Thyroid gland (tissue), 4 donors: Measurements from ENCODE around the gene SNX2. TPM values are rescaled to one million over a fixed set of nuclear protein-coding genes. Genes with fewer than 3 reads are reported as not detected.

Experiments used
- DNase-seq, 2 donors: peaks; one replicate each; pipeline ENCODE4 v3.0.0-alpha.2; 2019
- H3K27ac ChIP-seq, 3 donors: fragments of 200-600 bp; sonication (generic); 1 replicate in 2 of 3; 2 replicates in 1 of 3; pipeline ENCODE4 v1.5.1; 2016 to 2019; ENCODE audit warnings: mild to moderate bottlenecking in 1 of 3, moderate library complexity in 1 of 3
- H3K27me3 ChIP-seq: fragments of 200-600 bp; sonication (generic); one replicate; pipeline ENCODE4 v1.5.1; 2019
- H3K36me3 ChIP-seq, 2 donors: fragments of 200-600 bp; sonication (generic); one replicate each; pipeline ENCODE4 v1.5.1; 2016 to 2019
- H3K4me1 ChIP-seq, 2 donors: fragments of 200-600 bp; sonication (generic); one replicate each; pipeline ENCODE4 v1.5.1; 2017 to 2019
- H3K4me3 ChIP-seq, 3 donors: fragments of 200-600 bp; sonication (generic); replicated peaks in 1 of 3; 1 replicate in 2 of 3; 2 replicates in 1 of 3; pipeline ENCODE4 v1.5.1; 2016; ENCODE audit warnings: mild to moderate bottlenecking in 1 of 3
- H3K9me3 ChIP-seq: fragments of 200-600 bp; sonication (generic); one replicate; pipeline ENCODE4 v1.5.1; 2017
- CTCF ChIP-seq, 6 experiments: fragments of 200-600 bp in 3 of 6; fragments of 450-650 bp in 3 of 6; sonication (generic) in 3 of 6; IDR thresholded peaks; one replicate each; pipeline ENCODE4 v1.5.1; 2016 to 2019; ENCODE audit warnings: antibody characterized with exemption in 6 of 6, mild to moderate bottlenecking in 2 of 6, inconsistent platforms in 1 of 6, moderate library complexity in 1 of 6
- POLR2A ChIP-seq, 2 donors: fragments of 450-650 bp; IDR thresholded peaks; one replicate each; pipeline ENCODE4 v1.6.1; 2017; ENCODE audit warnings: antibody characterized with exemption in 2 of 2, mild to moderate bottlenecking in 2 of 2, moderate library complexity in 1 of 2
- WGBS, 2 donors: methylation state at CpG; one replicate each; pipeline ENCODE4 v1.1.5; 2017; 5-methylcytosine and 5-hydroxymethylcytosine counted together
- intact Hi-C: fragments of 100-400 bp; cut with DNase I; formaldehyde crosslinking; loops from one replicate; pipeline ENCODE4 v1.15.1; 2023
- total RNA-seq, 4 donors: library from RNA; depleted of rRNA; stranded (reverse); fragments of >200 nt; gene quantifications; one replicate each; pipeline ENCODE4 v1.2.3, GENCODE V29; 2016

SNX2 gene
- total RNA-seq, 4 donors from 2014 or later = 113 to 136 (median 125) TPM

- no peak overlapping the region for H3K27ac ChIP-seq
- H3K27me3 ChIP-seq = no peaks in the 10 kb centered on the region
- H3K9me3 ChIP-seq = no peaks in the 10 kb centered on the region
- no peak for TF ChIP-seq POLR2A (IDR thresholded peaks at IDR 0.05)
- TF ChIP-seq CTCF (IDR thresholded peaks at IDR 0.05) = no peak
- 87 to 95% methylated on average over 6 of the region's 6 CpGs for WGBS, 2 donors
- intact Hi-C loops = no loop called here
- H3K4me3 ChIP-seq = no peak overlapping the region
- H3K4me1 ChIP-seq = no peaks in the 10 kb centered on the region
- DNase-seq = no peak
- H3K36me3 ChIP-seq = no peaks in the 10 kb centered on the region
Measured at GRCh38 chr5:122864400-122864799, 89.5 kb downstream of the SNX2 start.

GRCh38 chr5:122864842-122865241, 90.0 kb downstream of the SNX2 start:
- Histone ChIP-seq H3K4me3 (no peak overlapping the region), H3K36me3 (no peaks in the 10 kb centered on the region), H3K4me1 (no peaks in the 10 kb centered on the region), H3K27me3 (no peaks in the 10 kb centered on the region), H3K9me3 (no peaks in the 10 kb centered on the region), H3K27ac (no peak overlapping the region)
- no peak for TF ChIP-seq CTCF (IDR thresholded peaks at IDR 0.05)
- TF ChIP-seq POLR2A (IDR thresholded peaks at IDR 0.05) = no peak
- 90 to 100% methylated on average over 1 of the region's 1 CpG for WGBS, 2 donors
- intact Hi-C loops = no loop called here
- no peak for DNase-seq

GRCh38 chr5:122870219-122870856, 95.5 kb downstream of the SNX2 start:
- H3K9me3 ChIP-seq = no peaks in the 10 kb centered on the region
- H3K27ac ChIP-seq = no peak overlapping the region
- H3K36me3 ChIP-seq = no peaks in the 10 kb centered on the region
- intact Hi-C loops = no loop called here
- no peaks in the 10 kb centered on the region for H3K4me1 ChIP-seq
- WGBS, 2 donors = 85 to 87% methylated on average over 7 of the region's 7 CpGs
- TF ChIP-seq POLR2A (IDR thresholded peaks at IDR 0.05) (no peak), CTCF (IDR thresholded peaks at IDR 0.05) (no peak)
- no peaks in the 10 kb centered on the region for H3K27me3 ChIP-seq
- DNase-seq = no peak
- H3K4me3 ChIP-seq = no peak overlapping the region

- Histone ChIP-seq H3K4me3 (no peak overlapping the region), H3K27ac (no peak overlapping the region), H3K4me1 (no peaks in the 10 kb centered on the region), H3K9me3 (no peaks in the 10 kb centered on the region), H3K27me3 (no peaks in the 10 kb centered on the region), H3K36me3 (no peaks in the 10 kb centered on the region)
- 87 to 89% methylated on average over 8 of the region's 8 CpGs for WGBS, 2 donors
- intact Hi-C loops = no loop called here
- TF ChIP-seq POLR2A (IDR thresholded peaks at IDR 0.05) (no peak), CTCF (IDR thresholded peaks at IDR 0.05) (no peak)
- no peak for DNase-seq
Measured at GRCh38 chr5:122871661-122872060, 96.8 kb downstream of the SNX2 start.

GRCh38 chr5:122874179-122874875, 99.4 kb downstream of the SNX2 start:
- H3K27me3 ChIP-seq = no peaks in the 10 kb centered on the region
- no peaks in the 10 kb centered on the region for H3K9me3 ChIP-seq
- H3K36me3 ChIP-seq = no peaks in the 10 kb centered on the region
- no peak for DNase-seq
- no peak overlapping the region for H3K27ac ChIP-seq
- WGBS, 2 donors = 80 to 89% methylated on average over 4 of the region's 4 CpGs
- intact Hi-C loops = no loop called here
- H3K4me3 ChIP-seq = no peak overlapping the region
- H3K4me1 ChIP-seq = peaks cover 0 to 3% of the 10 kb centered on the region in 2 donors
- TF ChIP-seq CTCF (IDR thresholded peaks at IDR 0.05) (no peak), POLR2A (IDR thresholded peaks at IDR 0.05) (no peak)
